ENCODE results near the gene SPINK2.

The SPINK2 gene

GRCh38 chr4:56859841-56860240, 38.3 kb upstream of the SPINK2 start:
- Histone ChIP-seq H3K4me3 (ENCODE audit: low read depth, low read length) (no peak overlapping the region), H3K27ac (no peak overlapping the region), H3K36me3 (replicated peaks) (no peaks in the 10 kb centered on the region), H3K27me3 (replicated peaks) (no peaks in the 10 kb centered on the region)
- no peak for DNase-seq
- TF ChIP-seq, protein P1, sequence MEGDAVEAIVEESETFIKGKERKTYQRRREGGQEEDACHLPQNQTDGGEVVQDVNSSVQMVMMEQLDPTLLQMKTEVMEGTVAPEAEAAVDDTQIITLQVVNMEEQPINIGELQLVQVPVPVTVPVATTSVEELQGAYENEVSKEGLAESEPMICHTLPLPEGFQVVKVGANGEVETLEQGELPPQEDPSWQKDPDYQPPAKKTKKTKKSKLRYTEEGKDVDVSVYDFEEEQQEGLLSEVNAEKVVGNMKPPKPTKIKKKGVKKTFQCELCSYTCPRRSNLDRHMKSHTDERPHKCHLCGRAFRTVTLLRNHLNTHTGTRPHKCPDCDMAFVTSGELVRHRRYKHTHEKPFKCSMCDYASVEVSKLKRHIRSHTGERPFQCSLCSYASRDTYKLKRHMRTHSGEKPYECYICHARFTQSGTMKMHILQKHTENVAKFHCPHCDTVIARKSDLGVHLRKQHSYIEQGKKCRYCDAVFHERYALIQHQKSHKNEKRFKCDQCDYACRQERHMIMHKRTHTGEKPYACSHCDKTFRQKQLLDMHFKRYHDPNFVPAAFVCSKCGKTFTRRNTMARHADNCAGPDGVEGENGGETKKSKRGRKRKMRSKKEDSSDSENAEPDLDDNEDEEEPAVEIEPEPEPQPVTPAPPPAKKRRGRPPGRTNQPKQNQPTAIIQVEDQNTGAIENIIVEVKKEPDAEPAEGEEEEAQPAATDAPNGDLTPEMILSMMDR (IDR thresholded peaks at IDR 0.05; ENCODE audit: low read depth, low read length, missing control alignments): no peak
- in situ Hi-C loops (cut with HindIII; ENCODE audit: low pct_ligation_motif_present, low sequenced_read_pairs): no loop called here

DNA sequence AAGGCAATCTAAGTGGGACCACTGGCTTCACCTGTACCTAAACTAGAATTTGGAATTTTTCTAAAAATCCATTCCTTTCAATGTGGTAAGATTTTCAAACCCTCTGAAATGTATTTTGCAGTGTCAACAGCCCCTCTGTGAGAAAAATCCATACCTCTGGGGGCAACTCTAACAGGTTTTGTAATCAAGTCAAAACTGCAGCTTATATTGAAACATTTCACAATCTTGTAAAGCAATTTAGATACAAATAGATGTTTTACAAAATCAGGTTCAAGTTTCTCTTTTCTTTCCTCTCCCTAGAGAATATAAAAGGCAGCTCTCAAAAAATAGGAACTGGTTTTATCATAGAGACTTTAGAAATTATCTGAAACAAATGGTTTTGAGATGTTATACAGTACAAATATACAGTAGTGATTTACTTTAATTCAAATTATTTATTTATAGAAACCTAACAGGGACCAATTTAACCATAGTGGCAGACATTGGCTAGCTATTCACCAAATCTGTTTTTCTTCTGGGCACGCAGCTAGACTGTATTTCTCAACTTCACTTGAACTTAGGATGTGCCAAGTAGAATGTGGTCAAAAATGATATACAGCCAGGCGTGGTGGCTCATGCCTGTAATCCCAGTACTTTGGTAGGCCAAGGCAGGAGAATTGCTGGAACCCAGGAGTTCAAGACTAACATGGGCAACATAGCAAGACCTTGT, 36.3 kb upstream of the SPINK2 start:
- no peaks in the 10 kb centered on the region for H3K36me3 ChIP-seq (replicated peaks)
- TF ChIP-seq, protein P1 (IDR thresholded peaks at IDR 0.05; ENCODE audit: low read depth, low read length, missing control alignments): no peak
- no peak for DNase-seq
- no peak overlapping the region for H3K27ac ChIP-seq
- H3K4me3 ChIP-seq (ENCODE audit: low read depth, low read length): no peak overlapping the region
- no peaks in the 10 kb centered on the region for H3K27me3 ChIP-seq (replicated peaks)
- in situ Hi-C loops (cut with HindIII; ENCODE audit: low pct_ligation_motif_present, low sequenced_read_pairs): no loop called here

DNA sequence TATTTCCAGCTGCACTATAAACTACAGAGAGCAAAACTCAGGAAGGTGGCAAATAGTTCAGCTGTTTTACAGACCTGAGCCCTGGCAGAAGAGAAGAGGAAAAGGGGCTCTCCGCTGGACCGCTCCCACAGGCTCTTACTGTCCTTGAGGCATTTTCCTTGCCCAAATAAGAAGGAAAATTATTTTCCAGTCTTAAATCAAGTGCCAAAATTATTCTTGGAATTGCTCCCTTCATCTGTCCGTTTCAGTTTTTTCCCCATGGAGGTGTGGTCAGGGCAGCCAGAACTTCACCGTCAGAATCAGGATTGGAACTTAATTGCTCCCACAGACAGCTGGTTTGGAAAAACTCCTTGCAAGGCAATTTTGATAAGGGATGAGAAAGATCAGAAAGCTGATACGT, 35.2 kb upstream of the SPINK2 start:
- no peak overlapping the region for H3K27ac ChIP-seq
- H3K36me3 ChIP-seq (replicated peaks): no peaks in the 10 kb centered on the region
- TF ChIP-seq, protein P1 (IDR thresholded peaks at IDR 0.05; ENCODE audit: low read depth, low read length, missing control alignments): no peak
- in situ Hi-C loops (cut with HindIII; ENCODE audit: low pct_ligation_motif_present, low sequenced_read_pairs): no loop called here
- no peaks in the 10 kb centered on the region for H3K27me3 ChIP-seq (replicated peaks)
- no peak overlapping the region for H3K4me3 ChIP-seq (ENCODE audit: low read depth, low read length)
- no peak for DNase-seq

DNA sequence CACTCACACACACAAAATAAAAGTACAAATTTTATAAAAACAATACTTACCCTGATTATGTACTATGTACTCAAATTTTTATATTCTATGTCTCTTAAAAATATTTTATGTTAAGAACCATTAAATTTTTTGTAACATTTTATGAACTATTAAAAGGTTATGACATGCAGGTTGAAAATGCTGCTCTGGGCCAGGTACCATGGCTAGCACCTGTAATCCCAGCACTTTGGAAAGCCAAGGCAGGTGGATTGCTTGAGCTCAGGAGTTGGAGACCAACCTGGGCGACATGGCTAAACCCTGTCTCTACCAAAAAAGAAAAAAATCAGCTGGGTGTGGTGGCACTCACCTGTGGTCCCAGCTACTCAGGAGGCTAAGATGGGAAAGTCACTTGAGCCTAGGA, 29.4 kb upstream of the SPINK2 start:
- DNase-seq: no peak
- no peaks in the 10 kb centered on the region for H3K27me3 ChIP-seq (replicated peaks)
- H3K27ac ChIP-seq: no peak overlapping the region
- no peaks in the 10 kb centered on the region for H3K36me3 ChIP-seq (replicated peaks)
- H3K4me3 ChIP-seq (ENCODE audit: low read depth, low read length): no peak overlapping the region
- in situ Hi-C loops (cut with HindIII; ENCODE audit: low pct_ligation_motif_present, low sequenced_read_pairs): no loop called here
- TF ChIP-seq, protein P1 (IDR thresholded peaks at IDR 0.05; ENCODE audit: low read depth, low read length, missing control alignments): no peak

GRCh38 chr4:56844802-56845580, 23.5 kb upstream of the SPINK2 start:
- in situ Hi-C loops (cut with HindIII; ENCODE audit: low pct_ligation_motif_present, low sequenced_read_pairs): no loop called here
- Histone ChIP-seq H3K27ac (no peak overlapping the region), H3K27me3 (replicated peaks) (no peaks in the 10 kb centered on the region), H3K4me3 (ENCODE audit: low read depth, low read length) (no peak overlapping the region), H3K36me3 (replicated peaks) (no peaks in the 10 kb centered on the region)
- TF ChIP-seq, protein P1 (IDR thresholded peaks at IDR 0.05; ENCODE audit: low read depth, low read length, missing control alignments): no peak
- no peak for DNase-seq

All from brain microvascular endothelial cell (primary cell).